Measurements from ENCODE around the gene CAT.

DNA sequence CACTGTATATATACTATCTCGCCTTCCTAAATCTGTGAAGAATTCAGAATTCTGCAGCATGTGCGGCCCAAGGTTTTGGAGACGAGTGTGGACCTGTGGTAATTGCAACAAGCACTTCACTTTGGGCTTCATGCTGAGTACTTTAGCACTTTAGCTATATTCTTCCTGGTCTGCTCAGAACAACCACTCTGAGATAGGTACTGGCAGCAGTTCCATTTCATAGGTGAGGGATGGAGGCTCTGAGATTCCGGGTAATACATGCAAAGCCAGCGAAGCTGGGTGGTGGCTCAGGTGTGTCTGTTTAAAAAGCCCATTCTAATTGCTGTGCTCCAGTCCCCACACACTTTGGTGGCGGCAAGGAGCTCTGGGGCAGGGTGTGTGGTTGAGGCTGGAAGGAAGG is 68.4 kb downstream of the CAT start:
- TF ChIP-seq ZNF70 (CRISPR knock-in tag; IDR thresholded peaks at IDR 0.05), result no peak
- no peak for TF ChIP-seq ZFP3 (CRISPR knock-in tag; IDR thresholded peaks at IDR 0.05)
- no peak for TF ChIP-seq ARNTL (CRISPR knock-in tag; IDR thresholded peaks at IDR 0.05; ENCODE audit: borderline replicate concordance, low read depth)
- no peak for TF ChIP-seq TCF4 (CRISPR knock-in tag; IDR thresholded peaks at IDR 0.05; ENCODE audit: borderline replicate concordance)
- TF ChIP-seq, protein P1, sequence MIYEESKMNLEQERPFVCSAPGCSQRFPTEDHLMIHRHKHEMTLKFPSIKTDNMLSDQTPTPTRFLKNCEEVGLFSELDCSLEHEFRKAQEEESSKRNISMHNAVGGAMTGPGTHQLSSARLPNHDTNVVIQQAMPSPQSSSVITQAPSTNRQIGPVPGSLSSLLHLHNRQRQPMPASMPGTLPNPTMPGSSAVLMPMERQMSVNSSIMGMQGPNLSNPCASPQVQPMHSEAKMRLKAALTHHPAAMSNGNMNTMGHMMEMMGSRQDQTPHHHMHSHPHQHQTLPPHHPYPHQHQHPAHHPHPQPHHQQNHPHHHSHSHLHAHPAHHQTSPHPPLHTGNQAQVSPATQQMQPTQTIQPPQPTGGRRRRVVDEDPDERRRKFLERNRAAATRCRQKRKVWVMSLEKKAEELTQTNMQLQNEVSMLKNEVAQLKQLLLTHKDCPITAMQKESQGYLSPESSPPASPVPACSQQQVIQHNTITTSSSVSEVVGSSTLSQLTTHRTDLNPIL (CRISPR knock-in tag; IDR thresholded peaks at IDR 0.05; ENCODE audit: low read depth), result no peak
- TF ChIP-seq, protein P2, sequence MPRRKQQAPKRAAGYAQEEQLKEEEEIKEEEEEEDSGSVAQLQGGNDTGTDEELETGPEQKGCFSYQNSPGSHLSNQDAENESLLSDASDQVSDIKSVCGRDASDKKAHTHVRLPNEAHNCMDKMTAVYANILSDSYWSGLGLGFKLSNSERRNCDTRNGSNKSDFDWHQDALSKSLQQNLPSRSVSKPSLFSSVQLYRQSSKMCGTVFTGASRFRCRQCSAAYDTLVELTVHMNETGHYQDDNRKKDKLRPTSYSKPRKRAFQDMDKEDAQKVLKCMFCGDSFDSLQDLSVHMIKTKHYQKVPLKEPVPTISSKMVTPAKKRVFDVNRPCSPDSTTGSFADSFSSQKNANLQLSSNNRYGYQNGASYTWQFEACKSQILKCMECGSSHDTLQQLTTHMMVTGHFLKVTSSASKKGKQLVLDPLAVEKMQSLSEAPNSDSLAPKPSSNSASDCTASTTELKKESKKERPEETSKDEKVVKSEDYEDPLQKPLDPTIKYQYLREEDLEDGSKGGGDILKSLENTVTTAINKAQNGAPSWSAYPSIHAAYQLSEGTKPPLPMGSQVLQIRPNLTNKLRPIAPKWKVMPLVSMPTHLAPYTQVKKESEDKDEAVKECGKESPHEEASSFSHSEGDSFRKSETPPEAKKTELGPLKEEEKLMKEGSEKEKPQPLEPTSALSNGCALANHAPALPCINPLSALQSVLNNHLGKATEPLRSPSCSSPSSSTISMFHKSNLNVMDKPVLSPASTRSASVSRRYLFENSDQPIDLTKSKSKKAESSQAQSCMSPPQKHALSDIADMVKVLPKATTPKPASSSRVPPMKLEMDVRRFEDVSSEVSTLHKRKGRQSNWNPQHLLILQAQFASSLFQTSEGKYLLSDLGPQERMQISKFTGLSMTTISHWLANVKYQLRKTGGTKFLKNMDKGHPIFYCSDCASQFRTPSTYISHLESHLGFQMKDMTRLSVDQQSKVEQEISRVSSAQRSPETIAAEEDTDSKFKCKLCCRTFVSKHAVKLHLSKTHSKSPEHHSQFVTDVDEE (CRISPR knock-in tag; IDR thresholded peaks at IDR 0.05), result no peak
- no peak for TF ChIP-seq SNAI2 (CRISPR knock-in tag; IDR thresholded peaks at IDR 0.05)
- TF ChIP-seq CSDC2 (CRISPR knock-in tag; IDR thresholded peaks at IDR 0.05), result no peak
- TF ChIP-seq ISL1 (CRISPR knock-in tag; IDR thresholded peaks at IDR 0.05), result no peak
- no peak for TF ChIP-seq ZFP30 (CRISPR knock-in tag; IDR thresholded peaks at IDR 0.05)
